Lower leg skin (tissue), 3 donors: Measurements from ENCODE around the gene ATG101.

ENCODE experiments used
- POLR2A ChIP-seq, 2 donors: fragments of 450-650 bp; IDR thresholded peaks; one replicate each; pipeline ENCODE4 v1.6.1; 2016 to 2017; ENCODE audit warnings: antibody characterized with exemption in 2 of 2, mild to moderate bottlenecking in 1 of 2, moderate library complexity in 1 of 2
- TF ChIP-seq, protein P1 (sequence below), 3 donors: fragments of 450-650 bp; IDR thresholded peaks; one replicate each; pipeline ENCODE4 v1.5.1; 2016; ENCODE audit warnings: antibody characterized with exemption in 3 of 3, mild to moderate bottlenecking in 3 of 3, moderate library complexity in 2 of 3

DNA sequence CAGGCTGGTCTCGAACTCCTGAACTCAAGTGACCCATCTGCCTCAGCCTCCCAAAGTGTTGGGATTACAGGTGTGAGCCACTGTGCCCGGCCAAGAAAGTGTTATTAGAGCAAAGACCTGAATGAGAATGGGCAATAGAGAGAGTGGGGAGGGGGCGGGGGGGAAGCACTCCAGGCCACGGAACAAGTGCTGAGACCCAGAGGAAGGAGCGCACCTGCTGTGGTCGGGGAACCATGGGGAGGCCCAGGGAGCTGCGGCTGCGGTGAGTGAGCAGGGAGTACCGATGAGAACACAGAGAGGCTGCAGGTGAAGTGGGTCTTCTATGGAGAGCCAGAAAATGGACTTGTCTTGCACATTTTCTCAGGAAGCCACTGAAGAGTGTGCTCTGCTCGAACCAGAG is 20.5 kb downstream of the ATG101 start:
- no peak for TF ChIP-seq POLR2A (IDR thresholded peaks at IDR 0.05)
- TF ChIP-seq, protein P1, sequence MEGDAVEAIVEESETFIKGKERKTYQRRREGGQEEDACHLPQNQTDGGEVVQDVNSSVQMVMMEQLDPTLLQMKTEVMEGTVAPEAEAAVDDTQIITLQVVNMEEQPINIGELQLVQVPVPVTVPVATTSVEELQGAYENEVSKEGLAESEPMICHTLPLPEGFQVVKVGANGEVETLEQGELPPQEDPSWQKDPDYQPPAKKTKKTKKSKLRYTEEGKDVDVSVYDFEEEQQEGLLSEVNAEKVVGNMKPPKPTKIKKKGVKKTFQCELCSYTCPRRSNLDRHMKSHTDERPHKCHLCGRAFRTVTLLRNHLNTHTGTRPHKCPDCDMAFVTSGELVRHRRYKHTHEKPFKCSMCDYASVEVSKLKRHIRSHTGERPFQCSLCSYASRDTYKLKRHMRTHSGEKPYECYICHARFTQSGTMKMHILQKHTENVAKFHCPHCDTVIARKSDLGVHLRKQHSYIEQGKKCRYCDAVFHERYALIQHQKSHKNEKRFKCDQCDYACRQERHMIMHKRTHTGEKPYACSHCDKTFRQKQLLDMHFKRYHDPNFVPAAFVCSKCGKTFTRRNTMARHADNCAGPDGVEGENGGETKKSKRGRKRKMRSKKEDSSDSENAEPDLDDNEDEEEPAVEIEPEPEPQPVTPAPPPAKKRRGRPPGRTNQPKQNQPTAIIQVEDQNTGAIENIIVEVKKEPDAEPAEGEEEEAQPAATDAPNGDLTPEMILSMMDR (IDR thresholded peaks at IDR 0.05) = no peak
